Testis (tissue), 3 donors: ENCODE data around the gene HECW1. TPM values are rescaled to one million over a fixed set of nuclear protein-coding genes. Genes with fewer than 3 reads are reported as not detected.

Experiments used
- DNase-seq: peaks from one replicate; pipeline ENCODE4 v3.0.0-alpha.2; 2019
- H3K27ac ChIP-seq, 2 donors: fragments of 200-600 bp; sonication (generic); one replicate each; pipeline ENCODE4 v1.5.1; 2019
- H3K27me3 ChIP-seq: fragments of 200-600 bp; sonication (generic); one replicate; pipeline ENCODE4 v1.5.1; 2019
- H3K36me3 ChIP-seq: fragments of 200-600 bp; sonication (generic); one replicate; pipeline ENCODE4 v1.5.1; 2017; ENCODE audit warnings: low read depth; ENCODE audit errors: missing control alignments
- H3K4me1 ChIP-seq: fragments of 200-600 bp; sonication (generic); one replicate; pipeline ENCODE4 v1.5.1; 2019
- H3K4me3 ChIP-seq, 2 donors: fragments of 200-600 bp; sonication (generic); one replicate each; pipeline ENCODE4 v1.5.1; 2017 to 2019
- H3K9me3 ChIP-seq: fragments of 200-600 bp; sonication (generic); one replicate; pipeline ENCODE4 v1.5.1; 2017
- CTCF ChIP-seq, 3 experiments: fragments of 450-650 bp in 2 of 3; fragments of 200-600 bp in 1 of 3; sonication (generic) in 1 of 3; IDR thresholded peaks; one replicate each; pipeline ENCODE4 v1.5.1; 2016 to 2019; ENCODE audit warnings: antibody characterized with exemption in 3 of 3, mild to moderate bottlenecking in 2 of 3, moderate library complexity in 1 of 3
- POLR2A ChIP-seq: fragments of 450-650 bp; IDR thresholded peaks from one replicate; pipeline ENCODE4 v1.6.1; 2017; ENCODE audit warnings: antibody characterized with exemption, mild to moderate bottlenecking, moderate library complexity
- WGBS, 2 donors: methylation state at CpG; one replicate each; pipeline ENCODE4 v1.1.5; 2018; 5-methylcytosine and 5-hydroxymethylcytosine counted together
- intact Hi-C: fragments of 100-400 bp; cut with DNase I; formaldehyde crosslinking; loops from one replicate; pipeline ENCODE4 v1.15.1; 2023; ENCODE audit warnings: low total_unique reads
- polyA plus RNA-seq: library from polyadenylated mRNA; stranded (reverse); fragments of 350-450 nt; fragmentation: Illumina TruSeq; extraction: RNeasy Lipid Tissue Mini Kit (QIAGEN cat#74804); gene quantifications from one replicate; pipeline ENCODE4 v1.2.3, GENCODE V29; 2014; ENCODE audit warnings: low read depth, low replicate concordance; ENCODE audit not compliant: insufficient read depth
- total RNA-seq, 2 donors: library from RNA; depleted of rRNA; stranded (reverse); fragments of >200 nt; gene quantifications; one replicate each; pipeline ENCODE4 v1.2.3, GENCODE V29; 2016

HECW1 gene
- total and polyA plus RNA-seq, 3 donors from 2014 or later, result 3.2 to 14.5 (median 5.0) TPM

DNA sequence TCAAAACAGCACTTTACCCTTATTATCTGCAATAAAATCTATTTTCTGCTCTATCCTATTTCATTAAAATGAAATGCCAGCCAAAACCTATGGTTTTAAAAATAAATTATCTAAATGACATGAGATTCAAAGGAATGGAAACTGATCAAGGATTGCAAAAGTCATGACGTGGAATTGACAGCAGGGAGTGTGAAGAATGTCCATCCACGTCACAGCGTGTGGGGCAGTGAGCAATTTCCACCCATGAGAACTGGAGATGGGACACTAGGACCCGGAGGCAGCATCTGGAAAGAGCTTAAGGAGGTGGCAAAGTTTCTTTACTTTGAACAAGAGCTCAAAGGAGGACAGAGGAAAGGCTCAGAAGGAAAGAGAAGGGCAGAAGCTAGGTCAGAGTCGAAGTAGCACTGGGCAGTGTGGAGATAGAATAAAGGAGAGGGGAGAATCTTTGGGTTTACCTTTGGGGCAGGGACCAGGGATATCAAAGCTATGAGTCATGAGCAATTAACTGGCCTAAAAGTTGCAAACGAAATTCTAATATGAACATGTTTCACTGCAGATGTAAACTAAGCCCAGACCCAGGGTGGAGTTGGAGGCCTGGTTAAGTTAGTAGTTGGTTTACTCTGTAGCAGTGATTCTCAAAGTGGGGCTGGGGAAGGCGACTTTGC is 445.5 kb downstream of the HECW1 start:
- intact Hi-C loops, result no loop called here
- Histone ChIP-seq H3K4me3 (no peak overlapping the region), H3K9me3 (no peaks in the 10 kb centered on the region), H3K27me3 (no peaks in the 10 kb centered on the region), H3K36me3 (no peaks in the 10 kb centered on the region), H3K27ac (no peak overlapping the region), H3K4me1 (no peaks in the 10 kb centered on the region)
- 78 to 90% methylated on average over 7 of the region's 7 CpGs for WGBS, 2 donors
- no peak for DNase-seq
- TF ChIP-seq CTCF (IDR thresholded peaks at IDR 0.05) (no peak), POLR2A (no peak)

- no peak for DNase-seq
- intact Hi-C loops, result no loop called here
Measured at GRCh38 chr7:43559171-43559945, 446.9 kb downstream of the HECW1 start.

DNA sequence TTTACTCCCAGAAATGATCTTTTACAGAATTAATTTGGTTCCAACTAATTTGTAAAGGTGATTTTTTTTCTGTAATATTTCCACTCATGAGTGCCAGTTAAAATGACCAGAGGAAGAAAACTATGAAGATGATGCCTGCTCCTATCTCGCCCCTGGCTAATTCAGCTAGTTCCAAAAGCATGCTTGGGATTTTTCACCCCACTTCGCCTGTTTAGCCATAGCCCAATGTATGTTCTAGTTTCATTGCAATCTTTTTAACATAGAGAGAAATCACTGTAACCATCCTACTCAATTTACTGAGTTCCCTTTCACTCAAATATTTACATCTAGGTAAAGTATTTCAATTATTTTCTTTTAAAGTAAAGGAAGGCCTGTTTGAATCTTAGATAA is 447.5 kb downstream of the HECW1 start:
- WGBS, 2 donors, result 86 to 96% methylated on average over 2 of the region's 2 CpGs
- Histone ChIP-seq H3K4me3 (no peak overlapping the region), H3K9me3 (no peaks in the 10 kb centered on the region), H3K4me1 (no peaks in the 10 kb centered on the region), H3K36me3 (no peaks in the 10 kb centered on the region), H3K27me3 (no peaks in the 10 kb centered on the region), H3K27ac (no peak overlapping the region)
- TF ChIP-seq CTCF (IDR thresholded peaks at IDR 0.05) (no peak), POLR2A (no peak)
- intact Hi-C loops, result no loop called here
- DNase-seq, result no peak

More at GRCh38 chr7:43559171-43559945, 446.9 kb downstream of the HECW1 start:
- H3K9me3 ChIP-seq, result no peaks in the 10 kb centered on the region
- H3K27me3 ChIP-seq, result no peaks in the 10 kb centered on the region
- H3K27ac ChIP-seq, result no peak overlapping the region
- TF ChIP-seq CTCF (IDR thresholded peaks at IDR 0.05), result no peak
- TF ChIP-seq POLR2A, result no peak
- 93 to 94% methylated on average over 14 of the region's 14 CpGs for WGBS, 2 donors
- H3K36me3 ChIP-seq, result no peaks in the 10 kb centered on the region
- H3K4me1 ChIP-seq, result no peaks in the 10 kb centered on the region
- H3K4me3 ChIP-seq, result no peak overlapping the region

- H3K4me3 ChIP-seq, result no peak overlapping the region
- intact Hi-C loops, result no loop called here
- H3K4me1 ChIP-seq, result no peaks in the 10 kb centered on the region
- WGBS, 2 donors, result 86 to 93% methylated on average over 4 to 7 of the region's 7 CpGs
- H3K36me3 ChIP-seq, result no peaks in the 10 kb centered on the region
- TF ChIP-seq POLR2A (no peak), CTCF (IDR thresholded peaks at IDR 0.05) (no peak)
- no peaks in the 10 kb centered on the region for H3K9me3 ChIP-seq
- DNase-seq, result no peak
- no peak overlapping the region for H3K27ac ChIP-seq
- H3K27me3 ChIP-seq, result no peaks in the 10 kb centered on the region
Measured at GRCh38 chr7:43560742-43561330, 448.4 kb downstream of the HECW1 start.
